Endodermal cell (in vitro differentiated cells): ENCODE measurements around the gene C16orf46. TPM values are rescaled to one million over a fixed set of nuclear protein-coding genes. Genes with fewer than 3 reads are reported as not detected.

ENCODE experiments used
- DNase-seq: peaks from one replicate; pipeline ENCODE4 v3.0.0-alpha.2; 2017
- H3K27ac ChIP-seq: 2 replicates; pipeline ENCODE4 v1.5.1; 2013; ENCODE audit warnings: mild to moderate bottlenecking, low read depth, low read length, moderate library complexity
- H3K27me3 ChIP-seq: 2 replicates; pipeline ENCODE4 v1.6.1; 2013; ENCODE audit warnings: mild to moderate bottlenecking, low read length, moderate library complexity; ENCODE audit not compliant: insufficient read depth, control insufficient read depth, poor library complexity, severe bottlenecking
- H3K36me3 ChIP-seq: 2 replicates; pipeline ENCODE4 v1.7.0; 2013; ENCODE audit warnings: mild to moderate bottlenecking, low read length, moderate library complexity; ENCODE audit not compliant: control insufficient read depth, insufficient read depth
- H3K4me1 ChIP-seq: one replicate; pipeline ENCODE4 v1.7.0; 2013; ENCODE audit warnings: low read length; ENCODE audit not compliant: control insufficient read depth, insufficient read depth
- H3K4me3 ChIP-seq: 2 replicates; pipeline ENCODE4 v1.5.1; 2013; ENCODE audit warnings: mild to moderate bottlenecking, low read length, moderate library complexity
- H3K9ac ChIP-seq: 2 replicates; pipeline ENCODE4 v1.6.1; 2013; ENCODE audit warnings: mild to moderate bottlenecking, low read length, moderate library complexity; ENCODE audit not compliant: poor library complexity, severe bottlenecking; ENCODE audit errors: extremely low read depth
- H3K9me3 ChIP-seq: 2 replicates; pipeline ENCODE4 v1.6.1; 2013; ENCODE audit warnings: mild to moderate bottlenecking, low read length, moderate library complexity; ENCODE audit not compliant: control insufficient read depth
- H3K27ac Mint-ChIP-seq: 2 replicates; pipeline ENCODE4 v1.8.0; 2020; ENCODE audit warnings: mixed read lengths
- H3K27me3 Mint-ChIP-seq: 2 replicates; pipeline ENCODE4 v1.8.0; 2021; ENCODE audit warnings: mild to moderate bottlenecking, mixed read lengths; ENCODE audit not compliant: insufficient read depth
- H3K36me3 Mint-ChIP-seq: 2 replicates; pipeline ENCODE4 v1.8.0; 2020; ENCODE audit warnings: low read depth, mixed read lengths
- H3K4me1 Mint-ChIP-seq: 2 replicates; pipeline ENCODE4 v1.8.0; 2020; ENCODE audit warnings: mixed read lengths
- H3K4me3 Mint-ChIP-seq: 2 replicates; pipeline ENCODE4 v1.8.0; 2020; ENCODE audit warnings: mild to moderate bottlenecking, moderate library complexity, mixed read lengths
- H3K9me3 Mint-ChIP-seq: 2 replicates; pipeline ENCODE4 v1.8.0; 2020; ENCODE audit warnings: mild to moderate bottlenecking, mixed read lengths
- WGBS, 2 experiments: methylation state at CpG; one replicate each; pipeline versions ENCODE4 v1.1.5 to v1.1.7; 2013; ENCODE audit warnings: missing lambda C conversion rate in 2 of 2, mixed read lengths in 1 of 2; ENCODE audit not compliant: insufficient coverage in 1 of 2, insufficient read length in 1 of 2; 5-methylcytosine and 5-hydroxymethylcytosine counted together
- total RNA-seq, 2 donors: library from RNA; stranded (reverse); fragmentation: NEBNext Ultra II Directional in 1 of 2; extraction: Animal tissue kit (Norgen Biotek cat#: 25700) in 1 of 2; gene quantifications; 2 replicates in 1 of 2; 3 replicates in 1 of 2; pipeline ENCODE4 v1.2.1, GENCODE V29; 2021
- TF ChIP-seq, protein P1 (sequence below): fragments of 200-600 bp; sonication (generic); conservative IDR thresholded peaks from 2 replicates; pipeline ENCODE4 v1.5.0; 2021; ENCODE audit warnings: antibody characterized with exemption, mild to moderate bottlenecking

The C16orf46 gene
- total RNA-seq, 2 donors from 2014 or later = 2.9 to 3.9 TPM

DNA sequence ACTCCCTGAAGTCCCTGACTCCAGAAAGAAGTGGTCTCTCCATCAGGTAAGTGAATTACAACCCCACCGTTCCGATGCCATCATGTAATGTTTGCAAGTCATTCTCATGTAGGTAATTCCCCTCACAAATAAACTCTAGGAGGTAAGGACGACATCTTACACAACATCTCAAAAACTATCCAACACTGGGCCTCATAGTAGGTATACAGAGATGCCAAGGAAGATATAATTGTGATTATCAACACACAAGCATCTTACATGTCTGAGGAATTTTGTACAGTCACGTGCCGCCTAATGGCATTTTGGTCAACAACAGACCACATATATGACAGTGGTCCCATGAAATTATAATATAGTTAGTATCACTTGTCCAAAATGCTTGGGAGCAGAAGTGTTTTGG is 11.8 kb upstream of the C16orf46 start:
- Histone ChIP-seq H3K4me3 (no peak overlapping the region), H3K9me3 (no peaks in the 10 kb centered on the region), H3K9ac (no peak overlapping the region), H3K36me3 (peaks cover 64% of the 10 kb centered on the region), H3K4me1 (peaks cover 4% of the 10 kb centered on the region), H3K27ac (no peak overlapping the region), H3K27me3 (no peaks in the 10 kb centered on the region)
- peaks cover 6% of the 10 kb centered on the region for H3K4me1 Mint-ChIP-seq
- peaks cover 56% of the 10 kb centered on the region for H3K36me3 Mint-ChIP-seq
- H3K27ac Mint-ChIP-seq = peak overlapping the region; percentile 20
- H3K27me3 Mint-ChIP-seq = no peaks in the 10 kb centered on the region
- DNase-seq = no peak
- no peaks in the 10 kb centered on the region for H3K9me3 Mint-ChIP-seq
- 90 to 100% methylated on average over 3 to 4 of the region's 5 CpGs for WGBS, 2 experiments
- TF ChIP-seq, protein P1, sequence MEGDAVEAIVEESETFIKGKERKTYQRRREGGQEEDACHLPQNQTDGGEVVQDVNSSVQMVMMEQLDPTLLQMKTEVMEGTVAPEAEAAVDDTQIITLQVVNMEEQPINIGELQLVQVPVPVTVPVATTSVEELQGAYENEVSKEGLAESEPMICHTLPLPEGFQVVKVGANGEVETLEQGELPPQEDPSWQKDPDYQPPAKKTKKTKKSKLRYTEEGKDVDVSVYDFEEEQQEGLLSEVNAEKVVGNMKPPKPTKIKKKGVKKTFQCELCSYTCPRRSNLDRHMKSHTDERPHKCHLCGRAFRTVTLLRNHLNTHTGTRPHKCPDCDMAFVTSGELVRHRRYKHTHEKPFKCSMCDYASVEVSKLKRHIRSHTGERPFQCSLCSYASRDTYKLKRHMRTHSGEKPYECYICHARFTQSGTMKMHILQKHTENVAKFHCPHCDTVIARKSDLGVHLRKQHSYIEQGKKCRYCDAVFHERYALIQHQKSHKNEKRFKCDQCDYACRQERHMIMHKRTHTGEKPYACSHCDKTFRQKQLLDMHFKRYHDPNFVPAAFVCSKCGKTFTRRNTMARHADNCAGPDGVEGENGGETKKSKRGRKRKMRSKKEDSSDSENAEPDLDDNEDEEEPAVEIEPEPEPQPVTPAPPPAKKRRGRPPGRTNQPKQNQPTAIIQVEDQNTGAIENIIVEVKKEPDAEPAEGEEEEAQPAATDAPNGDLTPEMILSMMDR = no peak
- H3K4me3 Mint-ChIP-seq = no peak overlapping the region

- no peaks in the 10 kb centered on the region for H3K27me3 Mint-ChIP-seq
- peaks cover 21% of the 10 kb centered on the region for H3K4me1 Mint-ChIP-seq
- TF ChIP-seq, protein P1 = no peak
- no peaks in the 10 kb centered on the region for H3K27me3 ChIP-seq
- H3K9me3 ChIP-seq = no peaks in the 10 kb centered on the region
- H3K4me3 ChIP-seq = no peak overlapping the region
- no peak for DNase-seq
- 95 to 100% methylated on average over 1 to 2 of the region's 4 CpGs for WGBS, 2 experiments
- H3K27ac Mint-ChIP-seq = no peak overlapping the region
- H3K36me3 Mint-ChIP-seq = peaks cover 40% of the 10 kb centered on the region
- H3K36me3 ChIP-seq = peaks cover 31% of the 10 kb centered on the region
- H3K9me3 Mint-ChIP-seq = no peaks in the 10 kb centered on the region
- H3K9ac ChIP-seq = no peak overlapping the region
- H3K4me1 ChIP-seq = peaks cover 4% of the 10 kb centered on the region
- H3K4me3 Mint-ChIP-seq = no peak overlapping the region
- H3K27ac ChIP-seq = no peak overlapping the region
Observed at GRCh38 chr16:81081014-81081413, 4.0 kb upstream of the C16orf46 start.

GRCh38 chr16:81080233-81080632 is 3.2 kb upstream of the C16orf46 start:
- Mint-ChIP-seq H3K4me3 (no peak overlapping the region), H3K27me3 (no peaks in the 10 kb centered on the region)

More at GRCh38 chr16:81080233-81080632, 3.2 kb upstream of the C16orf46 start:
- WGBS, 2 experiments = 71 to 100% methylated on average over 1 of the region's 1 CpG
- Histone ChIP-seq H3K27me3 (no peaks in the 10 kb centered on the region), H3K9me3 (no peaks in the 10 kb centered on the region), H3K36me3 (peaks cover 26% of the 10 kb centered on the region), H3K4me3 (no peak overlapping the region), H3K9ac (no peak overlapping the region), H3K27ac (no peak overlapping the region), H3K4me1 (peaks cover 4% of the 10 kb centered on the region)
- Mint-ChIP-seq H3K27ac (no peak overlapping the region), H3K36me3 (peaks cover 37% of the 10 kb centered on the region), H3K9me3 (no peaks in the 10 kb centered on the region), H3K4me1 (peaks cover 21% of the 10 kb centered on the region)
- no peak for DNase-seq
- TF ChIP-seq, protein P1 = no peak
